Endodermal cell (in vitro differentiated cells): ENCODE measurements around the gene METTL21A. TPM values are rescaled to one million over a fixed set of nuclear protein-coding genes. Genes with fewer than 3 reads are reported as not detected.

Experiments used
- DNase-seq: peaks from one replicate; pipeline ENCODE4 v3.0.0-alpha.2; 2017
- H3K27ac ChIP-seq: 2 replicates; pipeline ENCODE4 v1.5.1; 2013; ENCODE audit warnings: mild to moderate bottlenecking, low read depth, low read length, moderate library complexity
- H3K27me3 ChIP-seq: 2 replicates; pipeline ENCODE4 v1.6.1; 2013; ENCODE audit warnings: mild to moderate bottlenecking, low read length, moderate library complexity; ENCODE audit not compliant: insufficient read depth, control insufficient read depth, poor library complexity, severe bottlenecking
- H3K36me3 ChIP-seq: 2 replicates; pipeline ENCODE4 v1.7.0; 2013; ENCODE audit warnings: mild to moderate bottlenecking, low read length, moderate library complexity; ENCODE audit not compliant: control insufficient read depth, insufficient read depth
- H3K4me1 ChIP-seq: one replicate; pipeline ENCODE4 v1.7.0; 2013; ENCODE audit warnings: low read length; ENCODE audit not compliant: control insufficient read depth, insufficient read depth
- H3K4me3 ChIP-seq: 2 replicates; pipeline ENCODE4 v1.5.1; 2013; ENCODE audit warnings: mild to moderate bottlenecking, low read length, moderate library complexity
- H3K9ac ChIP-seq: 2 replicates; pipeline ENCODE4 v1.6.1; 2013; ENCODE audit warnings: mild to moderate bottlenecking, low read length, moderate library complexity; ENCODE audit not compliant: poor library complexity, severe bottlenecking; ENCODE audit errors: extremely low read depth
- H3K9me3 ChIP-seq: 2 replicates; pipeline ENCODE4 v1.6.1; 2013; ENCODE audit warnings: mild to moderate bottlenecking, low read length, moderate library complexity; ENCODE audit not compliant: control insufficient read depth
- H3K27ac Mint-ChIP-seq: 2 replicates; pipeline ENCODE4 v1.8.0; 2020; ENCODE audit warnings: mixed read lengths
- H3K27me3 Mint-ChIP-seq: 2 replicates; pipeline ENCODE4 v1.8.0; 2021; ENCODE audit warnings: mild to moderate bottlenecking, mixed read lengths; ENCODE audit not compliant: insufficient read depth
- H3K36me3 Mint-ChIP-seq: 2 replicates; pipeline ENCODE4 v1.8.0; 2020; ENCODE audit warnings: low read depth, mixed read lengths
- H3K4me1 Mint-ChIP-seq: 2 replicates; pipeline ENCODE4 v1.8.0; 2020; ENCODE audit warnings: mixed read lengths
- H3K4me3 Mint-ChIP-seq: 2 replicates; pipeline ENCODE4 v1.8.0; 2020; ENCODE audit warnings: mild to moderate bottlenecking, moderate library complexity, mixed read lengths
- H3K9me3 Mint-ChIP-seq: 2 replicates; pipeline ENCODE4 v1.8.0; 2020; ENCODE audit warnings: mild to moderate bottlenecking, mixed read lengths
- WGBS, 2 experiments: methylation state at CpG; one replicate each; pipeline versions ENCODE4 v1.1.5 to v1.1.7; 2013; ENCODE audit warnings: missing lambda C conversion rate in 2 of 2, mixed read lengths in 1 of 2; ENCODE audit not compliant: insufficient coverage in 1 of 2, insufficient read length in 1 of 2; 5-methylcytosine and 5-hydroxymethylcytosine counted together
- total RNA-seq, 2 donors: library from RNA; stranded (reverse); fragmentation: NEBNext Ultra II Directional in 1 of 2; extraction: Animal tissue kit (Norgen Biotek cat#: 25700) in 1 of 2; gene quantifications; 2 replicates in 1 of 2; 3 replicates in 1 of 2; pipeline ENCODE4 v1.2.1, GENCODE V29; 2021
- TF ChIP-seq, protein P1 (sequence below): fragments of 200-600 bp; sonication (generic); conservative IDR thresholded peaks from 2 replicates; pipeline ENCODE4 v1.5.0; 2021; ENCODE audit warnings: antibody characterized with exemption, mild to moderate bottlenecking

The METTL21A gene
- total RNA-seq, 2 donors from 2014 or later, result 43.4 to 61.2 TPM

DNA sequence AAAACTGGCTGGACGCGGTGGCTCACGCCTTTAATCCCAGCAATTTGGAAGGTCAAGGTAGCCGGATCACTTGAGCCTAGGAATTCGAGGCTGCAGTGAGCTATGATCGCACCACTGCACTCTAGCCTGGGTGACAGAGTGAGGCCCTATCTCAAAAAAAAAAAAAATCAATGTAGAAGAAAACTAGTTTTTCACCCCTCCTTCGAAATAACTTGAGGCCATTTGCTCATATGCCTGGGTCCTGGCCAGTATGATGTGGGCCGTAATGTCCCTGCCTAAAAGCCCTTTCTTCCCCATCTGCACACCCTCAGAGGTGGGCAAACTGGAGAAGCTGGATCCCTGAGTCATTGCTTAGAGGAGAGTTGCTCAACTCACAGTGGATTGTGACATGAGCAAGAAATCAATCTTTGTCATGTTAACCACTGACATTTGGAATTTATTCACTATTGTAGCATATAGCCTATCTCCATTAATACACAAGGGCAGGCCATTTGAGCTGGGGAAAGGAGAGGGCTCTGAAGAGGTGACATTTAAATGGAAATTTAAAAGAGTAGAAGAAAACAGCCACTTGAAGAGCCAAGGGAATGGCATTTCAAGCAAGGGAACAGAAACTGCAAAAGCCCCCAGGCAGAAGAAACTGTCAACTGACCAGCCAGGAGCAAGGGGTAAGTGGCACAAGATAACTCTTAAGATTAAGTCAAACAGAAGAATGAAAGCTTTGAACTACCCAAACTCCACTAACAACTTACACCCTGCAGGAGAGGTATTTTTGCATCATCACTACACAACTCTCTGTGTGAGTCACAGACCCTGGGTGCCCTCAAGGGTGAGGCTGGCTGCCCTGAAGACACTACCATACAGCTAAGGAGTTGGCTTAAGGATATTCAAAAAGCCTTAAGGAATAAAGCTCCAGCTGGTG, 7.6 kb upstream of the METTL21A start:
- Mint-ChIP-seq H3K27ac (no peak overlapping the region), H3K36me3 (no peaks in the 10 kb centered on the region), H3K4me1 (peaks cover 4% of the 10 kb centered on the region), H3K27me3 (no peaks in the 10 kb centered on the region), H3K9me3 (no peaks in the 10 kb centered on the region), H3K4me3 (no peak overlapping the region)
- Histone ChIP-seq H3K9me3 (no peaks in the 10 kb centered on the region), H3K4me1 (no peaks in the 10 kb centered on the region), H3K27me3 (no peaks in the 10 kb centered on the region), H3K4me3 (no peak overlapping the region), H3K9ac (no peak overlapping the region), H3K36me3 (no peaks in the 10 kb centered on the region), H3K27ac (no peak overlapping the region)
- 96 to 100% methylated on average over 6 to 8 of the region's 8 CpGs for WGBS, 2 experiments
- DNase-seq, result no peak
- TF ChIP-seq, protein P1, sequence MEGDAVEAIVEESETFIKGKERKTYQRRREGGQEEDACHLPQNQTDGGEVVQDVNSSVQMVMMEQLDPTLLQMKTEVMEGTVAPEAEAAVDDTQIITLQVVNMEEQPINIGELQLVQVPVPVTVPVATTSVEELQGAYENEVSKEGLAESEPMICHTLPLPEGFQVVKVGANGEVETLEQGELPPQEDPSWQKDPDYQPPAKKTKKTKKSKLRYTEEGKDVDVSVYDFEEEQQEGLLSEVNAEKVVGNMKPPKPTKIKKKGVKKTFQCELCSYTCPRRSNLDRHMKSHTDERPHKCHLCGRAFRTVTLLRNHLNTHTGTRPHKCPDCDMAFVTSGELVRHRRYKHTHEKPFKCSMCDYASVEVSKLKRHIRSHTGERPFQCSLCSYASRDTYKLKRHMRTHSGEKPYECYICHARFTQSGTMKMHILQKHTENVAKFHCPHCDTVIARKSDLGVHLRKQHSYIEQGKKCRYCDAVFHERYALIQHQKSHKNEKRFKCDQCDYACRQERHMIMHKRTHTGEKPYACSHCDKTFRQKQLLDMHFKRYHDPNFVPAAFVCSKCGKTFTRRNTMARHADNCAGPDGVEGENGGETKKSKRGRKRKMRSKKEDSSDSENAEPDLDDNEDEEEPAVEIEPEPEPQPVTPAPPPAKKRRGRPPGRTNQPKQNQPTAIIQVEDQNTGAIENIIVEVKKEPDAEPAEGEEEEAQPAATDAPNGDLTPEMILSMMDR, result no peak

DNA sequence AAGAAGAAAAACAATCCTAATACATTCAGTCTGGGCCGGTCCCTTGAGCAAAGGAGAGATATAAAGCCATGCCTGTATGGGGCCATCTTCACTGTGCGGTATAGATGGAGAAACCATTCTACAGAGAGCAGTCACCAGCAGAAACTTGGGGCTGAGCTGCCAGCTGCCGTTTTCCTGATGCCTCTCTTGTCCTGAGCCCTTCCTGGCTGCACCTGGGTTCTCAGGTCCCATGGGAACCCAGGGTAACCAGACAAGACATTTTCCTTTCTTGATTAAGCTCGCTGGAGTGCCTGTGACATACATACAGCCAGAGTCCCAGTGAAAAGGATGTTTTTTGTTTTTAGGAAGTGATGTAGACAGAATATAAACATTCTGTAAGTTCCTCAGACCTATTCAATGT, 5.3 kb upstream of the METTL21A start:
- no peak for DNase-seq
- H3K4me3 ChIP-seq, result no peak overlapping the region
- no peaks in the 10 kb centered on the region for H3K9me3 Mint-ChIP-seq
- WGBS, 2 experiments, result 91 to 100% methylated on average over 2 to 4 of the region's 4 CpGs
- no peak overlapping the region for H3K27ac Mint-ChIP-seq
- H3K9me3 ChIP-seq, result no peaks in the 10 kb centered on the region
- no peaks in the 10 kb centered on the region for H3K36me3 Mint-ChIP-seq
- H3K4me1 Mint-ChIP-seq, result peaks cover 4% of the 10 kb centered on the region
- H3K27ac ChIP-seq, result no peak overlapping the region
- no peak overlapping the region for H3K4me3 Mint-ChIP-seq
- H3K4me1 ChIP-seq, result no peaks in the 10 kb centered on the region
- H3K27me3 Mint-ChIP-seq, result no peaks in the 10 kb centered on the region
- TF ChIP-seq, protein P1, result no peak
- H3K36me3 ChIP-seq, result no peaks in the 10 kb centered on the region
- H3K27me3 ChIP-seq, result no peaks in the 10 kb centered on the region
- H3K9ac ChIP-seq, result no peak overlapping the region

DNA sequence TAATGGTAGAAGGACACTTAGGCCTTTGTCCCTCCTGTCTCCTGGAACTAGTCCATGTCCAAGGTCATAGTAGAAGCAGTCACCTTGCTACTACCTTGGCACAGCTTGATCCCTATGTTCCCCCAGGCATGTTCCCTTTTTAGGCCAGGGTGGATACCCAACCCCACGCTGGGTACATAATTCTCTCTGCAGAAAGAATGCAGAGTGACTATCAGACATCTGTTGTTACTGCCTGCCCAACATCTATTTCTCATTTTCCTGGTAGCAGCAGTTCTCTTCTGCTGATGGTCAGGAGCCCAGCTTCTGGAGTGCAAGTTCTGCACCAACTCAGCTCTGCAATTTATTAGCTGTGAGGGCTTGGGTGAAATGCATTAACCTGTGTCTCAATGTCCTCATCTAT, 4.4 kb upstream of the METTL21A start:
- TF ChIP-seq, protein P1, result no peak

More for the DNA sequence above, 4.4 kb upstream of the METTL21A start:
- H3K4me3 ChIP-seq, result no peak overlapping the region
- DNase-seq, result no peak
- H3K9ac ChIP-seq, result no peak overlapping the region
- H3K27ac Mint-ChIP-seq, result no peak overlapping the region
- H3K27me3 ChIP-seq, result no peaks in the 10 kb centered on the region
- no peaks in the 10 kb centered on the region for H3K9me3 ChIP-seq
- H3K9me3 Mint-ChIP-seq, result no peaks in the 10 kb centered on the region
- no peak overlapping the region for H3K27ac ChIP-seq
- H3K4me3 Mint-ChIP-seq, result no peak overlapping the region
- H3K36me3 Mint-ChIP-seq, result no peaks in the 10 kb centered on the region
- no peaks in the 10 kb centered on the region for H3K4me1 ChIP-seq
- 80 to 87% methylated on average over 1 of the region's 1 CpG for WGBS, 2 experiments
- H3K27me3 Mint-ChIP-seq, result no peaks in the 10 kb centered on the region
- H3K4me1 Mint-ChIP-seq, result peaks cover 4% of the 10 kb centered on the region
- H3K36me3 ChIP-seq, result no peaks in the 10 kb centered on the region
